Esophagus muscularis mucosa (tissue), 4 donors: ENCODE data around the gene ZC3H18.
"Not testable (repeated sequence)": the region's sequence is repeated elsewhere in the genome, so short reads cannot be mapped to it uniquely, and the experiment has no call there.

Experiments used
- EP300 ChIP-seq: sonication (generic); formaldehyde crosslinking; IDR thresholded peaks from one replicate; pipeline ENCODE4 v1.6.1; 2017; ENCODE audit warnings: antibody characterized with exemption
- POLR2A ChIP-seq: fragments of 450-650 bp; IDR thresholded peaks from one replicate; pipeline ENCODE4 v1.6.1; 2017; ENCODE audit warnings: antibody characterized with exemption, moderate library complexity, mild to moderate bottlenecking, low read depth
- TF ChIP-seq, protein P1 (sequence below), 3 experiments: fragments of 200-600 bp in 2 of 3; fragments of 450-650 bp in 1 of 3; sonication (generic) in 2 of 3; IDR thresholded peaks; one replicate each; pipeline ENCODE4 v1.5.1; 2017 to 2019; ENCODE audit warnings: antibody characterized with exemption in 3 of 3, mild to moderate bottlenecking in 2 of 3, moderate library complexity in 1 of 3

DNA sequence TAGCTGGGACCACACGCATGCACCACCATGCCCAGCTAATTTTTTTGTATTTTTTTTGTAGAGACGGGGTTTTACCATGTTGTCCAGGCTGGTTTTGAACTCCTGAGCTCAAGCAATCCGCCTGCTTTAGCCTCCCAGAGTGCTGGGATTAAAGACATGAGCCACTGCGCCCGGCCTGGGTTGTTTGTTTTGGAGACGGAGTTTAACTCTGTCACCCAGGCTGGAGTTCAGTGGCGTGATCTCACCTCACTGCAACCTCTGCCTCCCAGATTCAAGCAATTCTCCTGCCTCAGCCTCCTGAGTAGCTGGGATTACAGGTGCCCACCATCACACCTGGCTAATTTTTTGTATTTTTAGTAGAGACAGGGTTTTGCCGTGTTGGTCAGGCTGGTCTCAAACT is 39.2 kb downstream of the ZC3H18 start:
- TF ChIP-seq, protein P1, sequence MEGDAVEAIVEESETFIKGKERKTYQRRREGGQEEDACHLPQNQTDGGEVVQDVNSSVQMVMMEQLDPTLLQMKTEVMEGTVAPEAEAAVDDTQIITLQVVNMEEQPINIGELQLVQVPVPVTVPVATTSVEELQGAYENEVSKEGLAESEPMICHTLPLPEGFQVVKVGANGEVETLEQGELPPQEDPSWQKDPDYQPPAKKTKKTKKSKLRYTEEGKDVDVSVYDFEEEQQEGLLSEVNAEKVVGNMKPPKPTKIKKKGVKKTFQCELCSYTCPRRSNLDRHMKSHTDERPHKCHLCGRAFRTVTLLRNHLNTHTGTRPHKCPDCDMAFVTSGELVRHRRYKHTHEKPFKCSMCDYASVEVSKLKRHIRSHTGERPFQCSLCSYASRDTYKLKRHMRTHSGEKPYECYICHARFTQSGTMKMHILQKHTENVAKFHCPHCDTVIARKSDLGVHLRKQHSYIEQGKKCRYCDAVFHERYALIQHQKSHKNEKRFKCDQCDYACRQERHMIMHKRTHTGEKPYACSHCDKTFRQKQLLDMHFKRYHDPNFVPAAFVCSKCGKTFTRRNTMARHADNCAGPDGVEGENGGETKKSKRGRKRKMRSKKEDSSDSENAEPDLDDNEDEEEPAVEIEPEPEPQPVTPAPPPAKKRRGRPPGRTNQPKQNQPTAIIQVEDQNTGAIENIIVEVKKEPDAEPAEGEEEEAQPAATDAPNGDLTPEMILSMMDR (IDR thresholded peaks at IDR 0.05), result not testable (repeated sequence)
- not testable (repeated sequence) for TF ChIP-seq EP300, POLR2A
